Measurements from ENCODE around the gene ARHGAP19. TPM values are rescaled to one million over a fixed set of nuclear protein-coding genes. Genes with fewer than 3 reads are reported as not detected.
"Not testable (repeated sequence)": the region's sequence is repeated elsewhere in the genome, so short reads cannot be mapped to it uniquely, and the experiment has no call there.

Gene ARHGAP19
- polyA plus RNA-seq, 3 donors = 33.5 to 35.4 (median 33.9) TPM

DNA sequence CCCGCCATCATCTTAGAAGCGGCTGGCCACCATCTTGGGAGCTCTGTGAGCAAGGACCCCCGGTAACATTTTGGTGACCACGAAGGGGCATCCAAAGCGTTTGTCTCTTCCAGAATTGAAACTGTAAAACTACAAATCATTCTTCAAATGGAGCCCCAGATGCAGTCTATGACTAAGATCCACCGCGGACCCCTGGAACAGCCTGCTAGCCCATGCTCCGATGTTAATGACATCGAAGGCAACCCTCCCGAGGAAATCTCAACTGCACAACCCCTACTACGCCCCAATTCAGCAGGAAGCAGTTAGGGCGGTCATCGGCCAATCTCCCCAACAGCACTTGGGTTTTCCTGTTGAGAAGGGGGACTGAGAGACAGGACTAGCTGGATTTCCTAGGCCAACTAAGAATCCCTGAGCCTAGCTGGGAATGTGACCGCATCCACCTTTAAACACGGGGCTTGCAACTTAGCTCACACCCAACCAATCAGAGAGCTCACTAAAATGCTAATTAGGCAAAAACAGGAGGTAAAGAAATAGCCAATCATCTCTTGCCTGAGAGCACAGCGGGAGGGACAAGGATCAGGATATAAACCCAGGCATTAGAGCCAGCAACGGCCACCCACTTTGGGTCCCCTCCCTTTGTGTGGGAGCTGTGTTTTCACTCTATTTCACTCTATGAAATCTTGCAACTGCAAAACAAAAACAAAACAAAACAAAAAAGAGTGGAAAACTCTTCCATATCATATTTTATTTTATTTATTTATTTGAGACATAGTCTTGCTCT lies 1.7 kb downstream of the ARHGAP19 start:
- DNase-seq (ENCODE audit: low read depth in 3 of 3, low spot score in 2 of 3) = not testable (repeated sequence)

DNA sequence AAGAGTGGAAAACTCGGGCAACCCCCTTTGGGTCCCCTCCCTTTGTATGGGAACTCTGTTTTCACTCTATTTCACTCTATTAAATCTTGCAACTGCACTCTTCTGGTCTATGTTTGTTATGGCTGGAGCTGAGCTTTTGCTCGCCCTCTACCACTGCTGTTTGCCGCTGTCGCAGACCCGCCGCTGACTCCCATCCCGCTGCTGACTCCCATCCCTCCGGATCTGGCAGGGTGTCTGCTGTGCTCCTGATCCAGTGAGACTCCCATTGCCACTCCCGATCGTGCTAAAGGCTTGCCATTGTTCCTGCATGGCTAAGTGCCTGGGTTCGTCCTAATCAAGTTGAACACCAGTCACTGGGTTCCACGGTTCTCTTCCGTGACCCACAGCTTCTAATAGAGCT lies 2.4 kb downstream of the ARHGAP19 start:
- not testable (repeated sequence) for DNase-seq (ENCODE audit: low read depth in 3 of 3, low spot score in 2 of 3)

DNA sequence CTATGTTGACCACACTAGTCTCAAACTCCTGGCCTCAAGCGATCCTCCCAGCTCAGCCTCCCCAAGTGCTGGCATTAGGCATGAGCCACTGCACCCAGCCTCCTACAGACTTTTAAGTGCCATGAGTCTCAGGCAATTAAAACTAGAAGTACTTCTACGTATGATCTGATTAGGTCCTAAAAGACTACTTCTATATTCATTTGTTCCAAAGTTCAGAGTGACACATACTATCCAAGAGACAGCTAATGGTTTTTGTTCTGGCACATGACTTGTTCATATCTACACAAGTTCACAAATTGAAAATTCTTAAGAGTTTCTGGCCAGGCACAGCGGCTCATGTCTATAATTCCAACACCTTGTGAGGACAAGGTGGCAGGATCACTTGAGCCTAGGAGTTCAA lies 11.7 kb downstream of the ARHGAP19 start:
- DNase-seq (ENCODE audit: low read depth in 3 of 3, low spot score in 2 of 3) = no peak

DNA sequence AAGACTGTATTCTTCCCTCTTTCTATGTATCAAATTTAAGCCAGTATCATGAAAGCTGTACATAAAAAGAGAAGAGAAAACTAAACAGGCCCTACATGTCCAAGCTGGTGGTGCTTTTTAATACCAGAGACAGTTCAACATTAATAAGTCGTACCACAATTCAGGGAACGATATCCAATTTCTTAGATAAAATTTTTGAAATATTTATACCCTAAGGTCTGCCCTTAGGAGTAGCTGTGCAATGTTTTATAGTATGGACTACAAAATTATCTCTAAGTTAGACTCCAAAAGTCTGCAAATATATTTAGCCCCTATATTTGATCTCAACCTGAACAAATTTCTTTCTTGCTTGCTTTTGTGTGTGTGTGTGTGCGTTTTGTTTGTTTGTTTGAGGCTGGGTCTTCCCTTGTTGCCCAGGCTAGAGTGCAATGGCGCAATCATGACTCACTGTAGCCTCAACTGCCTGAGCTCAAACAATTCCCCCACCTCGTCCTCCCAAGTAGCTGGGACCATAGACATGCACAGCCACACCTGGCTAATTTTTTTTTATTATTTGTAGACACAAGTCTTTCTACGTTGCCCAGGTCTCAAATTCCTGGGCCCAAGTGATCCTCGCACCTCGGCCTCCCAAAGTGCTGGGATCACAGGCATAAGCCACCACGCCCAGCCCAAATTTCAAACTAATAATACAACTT lies 13.2 kb downstream of the ARHGAP19 start:
- DNase-seq (ENCODE audit: low read depth in 3 of 3, low spot score in 2 of 3) = no peak

DNA sequence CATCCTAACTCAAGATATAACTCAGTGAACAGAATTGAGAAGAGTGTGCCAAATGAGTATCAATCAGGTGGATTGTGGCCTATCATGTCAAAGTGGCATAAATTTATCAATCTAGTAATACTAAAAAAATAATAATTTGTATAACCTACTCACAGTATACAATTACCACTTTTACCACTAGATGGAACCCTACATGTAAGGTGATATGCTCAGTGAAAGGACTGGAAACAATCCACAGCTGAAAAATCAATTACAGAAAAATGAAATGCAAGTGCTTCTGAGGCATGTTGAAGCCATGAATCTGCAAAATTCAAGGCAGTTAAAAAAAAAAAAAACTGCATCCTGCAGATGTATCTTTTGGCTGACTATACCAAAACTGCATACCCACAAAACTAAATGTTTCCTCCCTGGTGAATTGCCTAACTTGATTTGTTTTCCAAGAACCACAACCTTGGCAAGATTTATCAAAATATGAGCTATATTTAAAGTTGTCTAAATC lies 13.9 kb downstream of the ARHGAP19 start:
- peak; percentile 41 to 64 (median 60) for DNase-seq (ENCODE audit: low read depth in 3 of 3, low spot score in 2 of 3)

DNA sequence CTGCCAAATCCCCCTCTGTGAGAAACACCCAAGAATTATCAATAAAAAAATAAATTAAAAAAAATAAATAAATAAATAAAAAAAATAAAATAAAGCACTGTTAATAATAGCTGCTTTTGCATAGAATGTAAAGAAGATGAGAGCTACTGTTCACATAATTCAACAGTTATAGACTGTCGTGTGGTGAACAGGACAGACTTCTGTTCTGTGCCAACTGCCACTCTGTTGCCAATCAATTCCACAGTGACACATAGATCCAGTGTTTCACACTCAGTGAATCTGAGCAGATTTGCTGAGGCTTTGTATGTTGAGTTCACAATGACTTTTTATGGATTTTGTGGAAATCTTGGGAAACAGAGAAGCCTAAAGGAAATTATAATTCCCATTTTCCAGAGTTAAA lies 14.9 kb downstream of the ARHGAP19 start:
- no peak for DNase-seq (ENCODE audit: low read depth in 3 of 3, low spot score in 2 of 3)

DNA sequence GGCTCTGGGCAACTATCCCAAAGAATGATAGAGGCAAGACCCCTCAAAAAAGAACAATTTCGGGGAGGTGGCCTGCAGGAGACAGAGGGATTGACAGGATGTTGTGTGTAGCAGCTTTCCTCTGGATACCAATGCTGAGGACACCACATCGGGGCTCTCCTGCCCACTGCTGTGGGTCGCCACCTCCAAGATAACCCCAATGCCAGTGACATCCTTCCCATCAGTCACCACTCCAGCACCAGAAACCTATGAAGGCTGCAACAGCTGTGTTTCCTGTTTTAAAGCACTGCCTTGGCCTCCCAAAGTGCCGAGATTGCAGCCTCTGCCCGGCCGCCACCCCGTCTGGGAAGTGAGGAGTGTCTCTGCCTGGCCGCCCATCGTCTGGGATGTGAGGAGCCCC lies 17.6 kb downstream of the ARHGAP19 start:
- DNase-seq (ENCODE audit: low read depth in 3 of 3, low spot score in 2 of 3) = no peak

DNA sequence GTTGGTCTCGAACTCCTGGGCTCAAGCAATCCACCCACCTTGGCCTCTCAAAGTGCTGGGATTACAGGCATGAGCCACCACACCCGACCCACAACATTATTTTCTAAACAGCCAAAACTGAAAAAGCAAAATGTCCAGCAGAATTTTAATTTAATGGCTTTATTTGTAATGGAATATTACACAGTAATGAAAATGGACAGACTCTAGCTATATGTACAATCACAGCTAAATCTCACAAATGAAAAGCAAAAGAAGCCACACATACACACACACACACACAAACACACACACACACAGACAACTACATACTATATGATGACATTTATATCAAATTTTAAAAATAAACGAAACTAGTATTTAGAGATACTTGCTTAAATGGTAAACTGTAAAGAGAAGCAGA lies 18.7 kb downstream of the ARHGAP19 start:
- DNase-seq (ENCODE audit: low read depth in 3 of 3, low spot score in 2 of 3) = no peak

DNA sequence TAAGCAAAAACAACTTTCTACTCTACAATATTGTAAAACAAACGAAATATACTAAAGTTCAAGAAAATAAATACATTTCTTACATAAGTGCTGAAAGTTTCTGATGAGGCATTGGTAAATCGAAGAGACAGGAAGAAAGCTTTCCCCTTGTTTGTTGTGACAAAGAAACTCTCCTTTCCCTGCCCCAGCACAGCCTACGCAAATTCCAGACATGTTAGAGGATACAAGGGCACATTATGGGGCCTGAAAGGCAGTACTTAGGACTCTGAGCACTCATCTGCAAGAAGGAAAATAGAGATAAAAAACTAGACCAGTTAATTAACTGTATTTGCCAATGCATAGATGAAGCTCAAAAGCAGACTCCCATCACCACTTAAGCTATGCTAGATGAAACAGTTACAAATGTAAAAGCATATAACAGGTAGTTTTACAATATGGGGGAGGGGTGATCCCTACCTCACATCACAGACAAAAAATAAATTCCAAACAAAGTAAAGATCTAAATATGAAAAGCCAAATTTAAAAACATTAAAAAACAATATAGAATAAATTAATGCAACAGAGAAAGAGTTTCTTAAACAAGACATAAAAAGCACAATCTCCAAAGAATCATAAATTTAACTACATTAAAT lies 21.8 kb downstream of the ARHGAP19 start:
- no peak for DNase-seq (ENCODE audit: low read depth in 3 of 3, low spot score in 2 of 3)

DNA sequence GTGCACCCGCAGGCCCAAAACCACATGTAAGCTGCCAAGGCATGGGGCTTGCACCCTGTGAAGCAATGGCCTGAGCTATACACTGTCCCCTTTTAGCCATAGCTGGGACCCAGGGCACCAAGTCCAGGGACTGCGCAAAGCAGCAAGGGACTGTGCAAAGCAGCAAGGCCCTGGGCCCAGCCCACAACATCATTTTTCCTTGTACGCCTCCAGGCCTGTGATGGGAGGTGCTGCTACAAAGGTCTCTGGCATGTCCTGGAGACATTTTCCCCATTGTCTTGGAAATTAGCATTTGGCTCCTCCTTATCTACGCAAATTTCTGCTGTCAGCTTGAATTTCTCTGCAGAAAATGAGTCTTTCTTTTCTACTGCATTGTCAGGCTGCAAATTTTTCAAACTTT lies 24.8 kb downstream of the ARHGAP19 start:
- no peak for DNase-seq (ENCODE audit: low read depth in 3 of 3, low spot score in 2 of 3)

DNA sequence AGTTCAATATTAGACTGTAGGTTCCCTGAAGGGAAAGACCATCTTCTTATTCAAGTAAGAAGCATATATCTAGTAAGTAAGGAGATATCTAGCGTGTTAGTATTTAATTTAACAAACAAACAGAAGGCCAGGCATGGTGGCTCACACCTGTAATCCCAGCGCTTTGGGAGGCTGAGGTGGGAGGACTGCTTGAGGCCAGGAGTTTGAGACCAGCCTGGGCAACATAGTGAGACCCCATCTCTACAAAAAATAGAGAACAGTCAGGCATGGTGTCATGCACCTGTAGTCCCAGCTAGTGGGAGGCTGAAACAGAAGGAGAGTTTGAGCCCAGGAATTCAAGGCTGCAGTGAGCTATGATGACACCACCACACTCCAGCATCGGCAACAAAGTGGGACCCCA lies 27.3 kb downstream of the ARHGAP19 start:
- not testable (repeated sequence) for DNase-seq (ENCODE audit: low read depth in 3 of 3, low spot score in 2 of 3)

DNA sequence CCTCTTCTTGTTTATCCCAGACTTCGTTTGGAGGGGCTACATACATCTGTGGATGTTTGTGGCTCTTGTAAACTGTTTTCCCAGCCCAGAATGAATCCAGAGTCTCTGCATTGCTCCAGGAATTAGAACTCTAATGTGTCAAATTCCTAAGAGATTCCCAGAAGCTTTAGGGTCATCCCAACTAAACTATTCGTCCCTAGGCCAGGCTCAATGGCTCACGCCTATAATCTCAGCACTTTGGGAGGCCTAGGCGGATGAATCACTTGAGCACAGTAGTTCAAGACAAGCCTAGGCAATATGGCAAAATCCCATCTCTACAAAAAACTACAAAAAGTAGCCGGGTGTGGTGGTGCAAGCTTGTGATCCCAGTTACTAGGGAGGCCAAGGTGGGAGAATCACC lies 28.5 kb downstream of the ARHGAP19 start:
- DNase-seq (ENCODE audit: low read depth in 3 of 3, low spot score in 2 of 3) = no peak

DNA sequence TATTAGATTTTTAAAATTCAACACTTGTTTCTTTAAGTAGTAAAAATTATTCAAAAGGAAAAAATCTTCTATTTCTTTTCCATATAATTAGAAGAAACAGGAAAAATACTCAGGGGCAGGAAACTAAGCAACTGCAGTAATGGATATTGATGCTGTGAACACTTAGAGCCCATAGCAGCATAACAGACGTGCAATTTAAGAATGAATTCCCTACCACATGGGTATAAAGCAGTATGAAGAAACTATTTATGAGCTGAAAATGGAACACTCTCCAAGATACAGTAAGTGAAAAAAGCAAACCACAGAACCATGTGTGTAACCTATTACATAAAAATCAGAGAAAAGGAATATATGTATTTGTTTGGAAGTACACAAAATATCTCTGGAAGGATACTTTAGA lies 30.8 kb downstream of the ARHGAP19 start:
- DNase-seq (ENCODE audit: low read depth in 3 of 3, low spot score in 2 of 3) = no peak

DNA sequence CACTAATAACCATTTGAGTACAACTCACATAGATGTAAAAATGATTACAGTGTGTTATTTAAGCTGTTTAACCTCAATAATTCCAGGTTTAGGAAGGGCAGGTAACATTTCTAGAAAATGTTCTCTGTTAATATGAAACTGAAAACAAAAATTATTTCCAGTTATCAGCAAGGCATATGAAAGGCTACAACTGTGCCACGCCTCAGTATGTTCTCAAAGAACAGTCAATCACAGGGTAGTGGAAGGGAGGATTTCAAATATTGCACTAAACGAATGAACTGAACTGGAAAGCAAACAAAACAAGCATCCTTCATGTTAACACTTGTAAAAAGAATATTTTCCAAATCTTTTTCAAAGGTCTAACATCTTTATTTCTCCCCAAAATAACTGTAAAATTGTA lies 31.3 kb downstream of the ARHGAP19 start:
- DNase-seq (ENCODE audit: low read depth in 3 of 3, low spot score in 2 of 3) = no peak

DNA sequence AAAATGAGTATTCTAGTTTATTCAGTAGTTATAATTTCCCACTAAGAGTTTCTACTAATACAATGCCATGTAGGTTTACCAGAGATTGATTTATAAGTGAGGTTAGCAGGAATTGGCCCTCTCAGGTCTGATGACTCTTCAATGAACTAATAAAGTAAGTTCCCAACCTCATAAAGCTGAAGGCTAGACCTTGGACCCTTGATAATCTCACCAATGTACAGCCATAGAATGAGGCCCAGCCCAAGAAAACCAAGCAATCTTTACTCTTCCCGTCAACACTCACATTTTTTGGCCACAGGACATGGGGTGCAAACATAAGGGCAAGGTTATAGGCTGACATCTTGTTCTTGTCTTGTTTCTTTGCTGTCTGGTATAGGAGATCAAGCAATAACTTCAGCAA lies 33.3 kb downstream of the ARHGAP19 start:
- DNase-seq (ENCODE audit: low read depth in 3 of 3, low spot score in 2 of 3) = no peak

DNA sequence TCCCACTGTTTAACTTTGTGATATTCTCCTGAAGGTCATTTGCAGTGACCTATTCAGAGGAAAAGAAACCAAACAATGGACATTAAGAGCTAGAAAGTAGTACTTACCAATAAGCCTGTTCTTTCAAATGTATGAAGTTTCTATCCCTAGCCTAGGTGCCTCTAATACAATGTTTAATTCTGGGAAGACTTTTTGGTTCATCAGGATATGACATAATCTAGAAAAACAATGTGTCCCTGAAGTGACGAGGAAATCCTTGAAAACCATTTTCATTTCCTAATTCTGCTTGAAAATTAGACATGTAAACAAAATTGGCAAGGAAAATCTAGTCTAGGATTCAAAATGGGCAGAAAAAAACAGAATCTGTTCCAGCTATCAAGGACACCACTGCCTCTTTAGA lies 36.1 kb downstream of the ARHGAP19 start:
- no peak for DNase-seq (ENCODE audit: low read depth in 3 of 3, low spot score in 2 of 3)

DNA sequence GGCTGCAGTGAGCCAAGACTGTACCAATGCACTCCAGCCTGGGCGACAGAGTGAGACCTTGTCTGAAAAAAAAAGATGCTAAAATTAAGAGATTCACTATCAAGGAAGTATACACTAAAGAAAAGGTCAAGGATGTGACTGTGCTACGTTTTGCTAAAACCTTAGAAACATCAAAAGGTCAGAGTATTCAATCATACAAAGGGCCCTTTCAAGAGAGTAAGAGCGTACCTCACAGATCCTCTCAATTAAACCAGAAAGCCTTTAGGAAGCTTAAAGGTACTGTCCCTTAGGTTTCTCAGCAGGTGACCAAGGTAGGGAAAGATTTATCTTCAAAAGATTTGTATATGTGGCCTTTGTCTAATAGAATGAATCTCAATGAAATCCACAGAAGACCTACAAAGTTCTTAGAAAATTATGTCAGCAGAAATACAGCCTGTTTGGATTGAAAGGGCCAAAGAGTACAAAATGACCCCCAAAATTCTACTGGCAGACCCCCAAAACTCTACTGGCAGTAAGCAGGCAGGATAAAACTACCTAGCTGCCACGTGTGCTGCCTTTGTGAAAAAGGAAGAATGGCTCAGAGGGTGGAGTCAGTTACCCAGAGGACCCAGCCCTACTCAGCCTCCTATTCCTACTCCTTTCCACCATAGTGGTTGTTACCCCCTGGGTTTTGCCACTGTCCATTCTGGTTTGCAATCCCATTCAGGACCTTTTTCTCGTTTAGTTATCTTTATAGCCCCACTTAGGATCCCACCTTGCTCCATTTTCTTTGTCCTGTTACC lies 36.7 kb downstream of the ARHGAP19 start:
- DNase-seq (ENCODE audit: low read depth in 3 of 3, low spot score in 2 of 3) = no peak

DNA sequence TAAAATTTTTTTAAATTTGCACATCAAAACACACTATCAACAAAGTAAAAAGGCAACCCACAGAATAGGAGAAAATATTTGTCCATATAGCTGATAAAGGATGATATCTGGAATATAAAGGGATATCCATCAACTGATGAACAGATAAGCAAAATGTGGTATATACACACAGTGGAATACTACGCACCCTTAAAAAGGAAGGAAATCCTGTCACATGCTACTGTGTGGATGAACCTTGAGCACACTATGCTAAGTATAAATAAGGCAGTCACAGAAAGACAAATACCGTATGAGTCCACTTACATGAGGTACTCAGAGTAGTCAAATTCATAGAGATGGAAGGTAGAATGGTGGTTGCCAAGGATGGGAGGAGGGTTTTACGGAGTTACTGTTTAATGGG lies 37.7 kb downstream of the ARHGAP19 start:
- no peak for DNase-seq (ENCODE audit: low read depth in 3 of 3, low spot score in 2 of 3)

DNA sequence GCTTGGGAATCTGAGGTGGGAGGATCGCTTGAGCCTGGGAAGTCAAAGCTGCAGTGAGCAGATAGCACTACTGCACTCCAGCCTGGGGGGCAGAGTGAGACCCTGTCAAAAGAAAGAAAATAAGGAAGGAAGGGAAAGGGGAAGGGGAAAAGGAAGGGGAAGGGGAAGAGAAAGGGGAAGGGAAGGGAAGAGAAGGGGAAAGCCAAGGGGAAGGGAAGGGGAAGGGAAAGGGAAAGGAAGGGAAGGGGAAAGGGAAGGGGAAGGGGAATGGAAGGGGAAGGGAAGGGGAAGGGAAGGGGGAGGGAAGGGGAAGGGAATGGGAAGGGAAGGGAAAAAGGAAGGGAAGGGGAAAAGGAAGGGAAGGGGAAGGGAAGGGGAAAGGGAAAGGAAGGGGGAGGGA lies 41.5 kb downstream of the ARHGAP19 start:
- no peak for DNase-seq (ENCODE audit: low read depth in 3 of 3, low spot score in 2 of 3)

DNA sequence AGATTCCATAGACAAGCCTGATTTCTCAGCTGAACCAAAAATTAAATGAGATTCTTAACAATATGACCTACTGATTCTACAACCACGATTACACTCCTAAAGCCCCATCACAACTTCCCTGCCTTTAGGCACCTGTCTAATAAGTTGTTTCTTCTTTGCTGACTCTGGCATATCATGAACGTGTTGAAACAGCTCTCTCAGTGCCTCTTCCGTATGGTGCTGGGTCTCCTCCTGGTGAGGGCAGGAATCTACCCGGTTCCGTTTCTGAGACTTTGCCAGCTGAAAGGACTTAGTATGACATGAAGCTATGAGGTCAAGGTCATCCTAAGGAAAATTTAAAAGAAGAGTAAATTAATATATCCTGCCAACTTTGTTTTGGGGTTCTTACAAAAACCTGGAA lies 48.6 kb downstream of the ARHGAP19 start:
- no peak for DNase-seq (ENCODE audit: low read depth in 3 of 3, low spot score in 2 of 3)

DNA sequence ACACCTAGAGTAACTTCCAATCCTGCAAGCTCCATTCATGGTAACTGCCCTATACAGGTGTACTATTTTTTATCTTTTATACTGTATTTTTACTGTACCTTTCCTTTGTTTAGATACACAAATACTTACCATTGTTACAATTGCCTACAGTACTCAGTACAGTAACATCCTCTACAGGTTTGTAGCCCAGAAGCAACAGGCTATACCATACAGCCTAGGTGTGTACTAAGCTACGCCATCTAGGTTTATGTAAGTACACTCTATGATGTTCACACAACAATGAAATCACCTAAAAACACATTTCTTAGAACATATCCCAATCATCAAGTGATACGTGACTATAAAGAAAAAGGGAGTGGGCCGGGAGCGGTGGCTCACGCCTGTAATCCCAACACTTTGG lies 53.6 kb downstream of the ARHGAP19 start:
- no peak for DNase-seq (ENCODE audit: low read depth in 3 of 3, low spot score in 2 of 3)
